ENCODE data around the gene RNASE7. TPM values are rescaled to one million over a fixed set of nuclear protein-coding genes. Genes with fewer than 3 reads are reported as not detected.

RNASE7 gene
- total RNA-seq, 3 donors from 2014 or later (not counting 1 experiment from before 2014, with no cell fraction given): not detected

- H3K27me3 Mint-ChIP-seq (ENCODE audit: low read depth in 2 of 2): no peaks in the 10 kb centered on the region
- H3K27ac Mint-ChIP-seq: no peak overlapping the region
- Histone ChIP-seq H3K4me3 (ENCODE audit: low read length) (no peak overlapping the region), H3K36me3 (ENCODE audit: control insufficient read depth, insufficient read depth, low read length) (peaks cover 38% of the 10 kb centered on the region), H3K27ac (ENCODE audit: low read length) (no peak overlapping the region), H3K27me3 (ENCODE audit: control insufficient read depth, insufficient read depth, low read length) (no peaks in the 10 kb centered on the region), H3K9me3 (ENCODE audit: control insufficient read depth, insufficient read depth, low read length) (no peaks in the 10 kb centered on the region), H3K4me1 (ENCODE audit: control insufficient read depth, insufficient read depth, low read length) (no peaks in the 10 kb centered on the region)
- peaks cover 0 to 8% of the 10 kb centered on the region in 2 donors for H3K4me1 Mint-ChIP-seq
- DNase-seq: no peak
- WGBS (ENCODE audit: insufficient coverage): 100% methylated on average over 3 of the region's 3 CpGs
- TF ChIP-seq, protein P1, sequence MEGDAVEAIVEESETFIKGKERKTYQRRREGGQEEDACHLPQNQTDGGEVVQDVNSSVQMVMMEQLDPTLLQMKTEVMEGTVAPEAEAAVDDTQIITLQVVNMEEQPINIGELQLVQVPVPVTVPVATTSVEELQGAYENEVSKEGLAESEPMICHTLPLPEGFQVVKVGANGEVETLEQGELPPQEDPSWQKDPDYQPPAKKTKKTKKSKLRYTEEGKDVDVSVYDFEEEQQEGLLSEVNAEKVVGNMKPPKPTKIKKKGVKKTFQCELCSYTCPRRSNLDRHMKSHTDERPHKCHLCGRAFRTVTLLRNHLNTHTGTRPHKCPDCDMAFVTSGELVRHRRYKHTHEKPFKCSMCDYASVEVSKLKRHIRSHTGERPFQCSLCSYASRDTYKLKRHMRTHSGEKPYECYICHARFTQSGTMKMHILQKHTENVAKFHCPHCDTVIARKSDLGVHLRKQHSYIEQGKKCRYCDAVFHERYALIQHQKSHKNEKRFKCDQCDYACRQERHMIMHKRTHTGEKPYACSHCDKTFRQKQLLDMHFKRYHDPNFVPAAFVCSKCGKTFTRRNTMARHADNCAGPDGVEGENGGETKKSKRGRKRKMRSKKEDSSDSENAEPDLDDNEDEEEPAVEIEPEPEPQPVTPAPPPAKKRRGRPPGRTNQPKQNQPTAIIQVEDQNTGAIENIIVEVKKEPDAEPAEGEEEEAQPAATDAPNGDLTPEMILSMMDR (IDR thresholded peaks at IDR 0.05): no peak
- no peaks in the 10 kb centered on the region for H3K9me3 Mint-ChIP-seq
- peaks cover 19% of the 10 kb centered on the region for H3K36me3 Mint-ChIP-seq
- ATAC-seq: no peak
- no peak overlapping the region for H3K4me3 Mint-ChIP-seq
- intact Hi-C loops (cut with micrococcal nuclease): no loop called here
Measured at GRCh38 chr14:20998139-20998538, 44.0 kb upstream of the RNASE7 start.

- no peaks in the 10 kb centered on the region for H3K9me3 Mint-ChIP-seq
- DNase-seq (no peak), ATAC-seq (no peak)
- no peaks in the 10 kb centered on the region for H3K9me3 ChIP-seq (ENCODE audit: control insufficient read depth, insufficient read depth, low read length)
- no peaks in the 10 kb centered on the region for H3K27me3 Mint-ChIP-seq (ENCODE audit: low read depth in 2 of 2)
- no peak within 1 kb of the TSS for H3K4me3 ChIP-seq (ENCODE audit: low read length)
- TF ChIP-seq, protein P1 (IDR thresholded peaks at IDR 0.05): no peak
- peaks cover 35% of the 10 kb centered on the region for H3K36me3 ChIP-seq (ENCODE audit: control insufficient read depth, insufficient read depth, low read length)
- H3K4me3 Mint-ChIP-seq: no peak within 1 kb of the TSS
- intact Hi-C loops (cut with micrococcal nuclease): no loop called here
- 87% methylated on average over 5 of the region's 6 CpGs for WGBS (ENCODE audit: insufficient coverage)
- no peak within 1 kb of the TSS for H3K27ac ChIP-seq (ENCODE audit: low read length)
- no peaks in the 10 kb centered on the region for H3K27me3 ChIP-seq (ENCODE audit: control insufficient read depth, insufficient read depth, low read length)
- H3K36me3 Mint-ChIP-seq: peaks cover 19% of the 10 kb centered on the region
- peaks cover 0 to 6% of the 10 kb centered on the region in 2 donors for H3K4me1 Mint-ChIP-seq
- H3K4me1 ChIP-seq (ENCODE audit: control insufficient read depth, insufficient read depth, low read length): no peaks in the 10 kb centered on the region
- H3K27ac Mint-ChIP-seq: no peak within 1 kb of the TSS
Measured at GRCh38 chr14:20998674-20999366, 43.3 kb upstream of the RNASE7 start, which contains the start of gene SLC39A2. SLC39A2 (plus strand) TSS chr14:20999293; CDS start chr14:20999447, 154 bp downstream.

DNA sequence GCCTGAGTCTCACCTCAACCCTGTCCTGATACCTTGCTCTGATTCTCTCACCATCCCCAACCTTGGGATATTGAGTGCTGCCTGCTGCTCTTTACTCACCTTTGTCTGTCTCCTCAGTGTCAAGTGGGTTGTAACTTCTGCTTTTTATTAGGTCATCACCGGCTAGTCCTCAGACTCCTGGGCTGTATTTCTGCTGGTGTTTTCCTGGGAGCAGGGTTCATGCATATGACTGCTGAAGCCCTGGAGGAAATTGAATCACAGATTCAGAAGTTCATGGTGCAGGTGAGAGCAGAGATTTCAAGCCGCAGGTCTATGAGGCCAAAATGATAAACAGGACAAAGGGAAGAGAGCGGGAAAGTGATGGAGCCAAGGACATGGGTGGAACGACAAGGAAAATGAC lies 42.6 kb upstream of the RNASE7 start:
- Mint-ChIP-seq H3K27ac (no peak overlapping the region), H3K4me3 (no peak overlapping the region), H3K36me3 (peaks cover 18% of the 10 kb centered on the region), H3K4me1 (peaks cover 0 to 4% of the 10 kb centered on the region in 2 donors), H3K9me3 (no peaks in the 10 kb centered on the region), H3K27me3 (ENCODE audit: low read depth in 2 of 2) (no peaks in the 10 kb centered on the region)
- Histone ChIP-seq H3K27ac (ENCODE audit: low read length) (no peak overlapping the region), H3K27me3 (ENCODE audit: control insufficient read depth, insufficient read depth, low read length) (no peaks in the 10 kb centered on the region), H3K4me3 (ENCODE audit: low read length) (no peak overlapping the region), H3K4me1 (ENCODE audit: control insufficient read depth, insufficient read depth, low read length) (no peaks in the 10 kb centered on the region), H3K36me3 (ENCODE audit: control insufficient read depth, insufficient read depth, low read length) (peaks cover 27% of the 10 kb centered on the region), H3K9me3 (ENCODE audit: control insufficient read depth, insufficient read depth, low read length) (no peaks in the 10 kb centered on the region)
- TF ChIP-seq, protein P1 (IDR thresholded peaks at IDR 0.05): no peak
- 83% methylated on average over 4 of the region's 4 CpGs for WGBS (ENCODE audit: insufficient coverage)
- intact Hi-C loops (cut with micrococcal nuclease): no loop called here
- ATAC-seq (no peak), DNase-seq (no peak)

GRCh38 chr14:21001218-21001617 lies 40.9 kb upstream of the RNASE7 start:
- WGBS (ENCODE audit: insufficient coverage): 86% methylated on average over 4 of the region's 7 CpGs

More at GRCh38 chr14:21001218-21001617, 40.9 kb upstream of the RNASE7 start:
- Histone ChIP-seq H3K27ac (ENCODE audit: low read length) (no peak overlapping the region), H3K27me3 (ENCODE audit: control insufficient read depth, insufficient read depth, low read length) (no peaks in the 10 kb centered on the region), H3K9me3 (ENCODE audit: control insufficient read depth, insufficient read depth, low read length) (no peaks in the 10 kb centered on the region), H3K36me3 (ENCODE audit: control insufficient read depth, insufficient read depth, low read length) (peaks cover 11% of the 10 kb centered on the region), H3K4me3 (ENCODE audit: low read length) (no peak overlapping the region), H3K4me1 (ENCODE audit: control insufficient read depth, insufficient read depth, low read length) (no peaks in the 10 kb centered on the region)
- no peak overlapping the region for H3K27ac Mint-ChIP-seq
- intact Hi-C loops (cut with micrococcal nuclease): no loop called here
- no peaks in the 10 kb centered on the region for H3K27me3 Mint-ChIP-seq (ENCODE audit: low read depth in 2 of 2)
- ATAC-seq (no peak), DNase-seq (no peak)
- H3K36me3 Mint-ChIP-seq: peaks cover 1% of the 10 kb centered on the region
- TF ChIP-seq, protein P1 (IDR thresholded peaks at IDR 0.05): no peak
- H3K4me1 Mint-ChIP-seq: no peaks in the 10 kb centered on the region
- H3K9me3 Mint-ChIP-seq: no peaks in the 10 kb centered on the region
- H3K4me3 Mint-ChIP-seq: no peak overlapping the region
